NT2/D1 (cell line): ENCODE measurements around the gene RAB9A.

ENCODE experiments used
- SUZ12 ChIP-seq: IDR thresholded peaks from 2 replicates; pipeline ENCODE4 v1.6.1; 2011; ENCODE audit not compliant: insufficient read length, insufficient read depth; ENCODE audit errors: extremely low read depth
- YY1 ChIP-seq: IDR thresholded peaks from 2 replicates; pipeline ENCODE4 v1.6.1; 2011; ENCODE audit not compliant: insufficient read length, insufficient read depth
- ZNF274 ChIP-seq: IDR thresholded peaks from 2 replicates; pipeline ENCODE4 v1.6.1; 2011; ENCODE audit warnings: mild to moderate bottlenecking, low read depth, low read length

GRCh38 chrX:13673016-13673415 is 15.9 kb upstream of the RAB9A start:
- no peak for TF ChIP-seq YY1
- TF ChIP-seq ZNF274: no peak
- no peak for TF ChIP-seq SUZ12
